Measurements from ENCODE around the gene CHMP2B.
"Not testable (repeated sequence)": the region's sequence is repeated elsewhere in the genome, so short reads cannot be mapped to it uniquely, and the experiment has no call there.

CHMP2B gene

DNA sequence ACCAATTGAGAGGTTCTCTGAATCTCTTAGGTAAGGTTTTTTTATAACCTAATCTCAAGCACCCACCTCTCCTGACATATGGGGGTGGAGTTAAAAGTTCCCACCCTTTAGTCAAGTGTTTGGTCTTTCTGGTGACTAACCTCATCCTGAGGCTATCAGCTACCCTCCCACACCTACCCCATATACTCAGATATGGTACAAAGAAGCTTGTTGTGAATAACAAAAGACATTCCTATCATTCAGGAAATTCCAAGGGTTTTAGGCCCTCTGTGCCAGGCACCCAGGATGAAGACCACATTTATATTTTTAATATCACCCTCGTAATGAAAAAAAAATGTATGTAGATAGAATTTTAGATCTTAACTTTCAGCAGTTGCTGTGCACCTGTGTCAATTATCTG is 9.0 kb downstream of the CHMP2B start:
- DNase-seq, result no peak

DNA sequence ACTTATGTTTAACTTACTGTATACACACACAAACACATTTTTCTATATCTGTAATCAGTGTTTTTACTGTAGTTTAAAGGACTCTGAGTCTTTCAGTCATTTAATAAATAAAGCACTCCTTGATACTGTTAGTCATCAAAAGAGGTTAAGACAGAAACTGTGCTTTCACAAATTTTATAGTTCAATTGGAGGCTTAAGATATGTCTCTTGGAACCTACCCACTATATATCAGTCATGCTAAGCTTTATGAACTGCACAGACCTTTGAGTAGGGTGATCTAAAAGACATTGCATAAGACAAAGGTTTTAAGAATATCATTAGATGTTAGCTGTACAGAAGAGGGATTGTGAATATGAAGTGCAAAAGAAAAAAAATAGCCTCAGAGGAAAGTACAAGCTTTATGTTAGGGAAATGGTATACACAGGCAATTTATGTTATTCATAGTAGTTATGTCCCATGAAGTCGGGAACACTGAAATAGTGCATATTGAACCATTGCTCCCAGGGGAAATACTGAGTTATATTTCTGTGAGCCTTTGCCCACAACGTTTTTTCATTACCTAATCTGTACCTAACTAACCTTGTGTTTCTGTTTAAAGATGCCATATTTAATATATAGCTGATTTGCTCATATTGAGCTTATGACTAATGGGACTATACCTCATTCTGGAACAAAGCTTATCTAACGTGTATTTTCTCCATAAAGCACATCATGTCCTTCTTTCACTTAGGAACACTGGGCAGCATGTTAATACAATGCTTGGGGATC is 19.7 kb downstream of the CHMP2B start:
- no peak for DNase-seq

DNA sequence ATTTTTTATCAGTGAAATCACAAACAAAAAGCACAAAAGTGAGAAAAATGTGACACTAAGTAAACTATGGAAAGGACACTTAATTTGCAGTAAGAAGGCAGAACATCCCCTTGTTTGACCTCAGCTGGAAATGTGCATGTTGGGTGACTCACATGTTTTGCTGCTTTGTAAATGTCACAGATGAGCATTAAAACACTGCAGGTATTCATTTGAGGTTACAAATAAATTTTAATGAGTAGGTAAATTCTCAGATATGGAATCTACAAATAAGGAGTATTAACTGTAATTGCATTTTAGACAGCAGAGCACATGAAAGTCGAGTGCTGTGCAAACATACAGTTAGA is 20.3 kb downstream of the CHMP2B start:
- no peak for DNase-seq

DNA sequence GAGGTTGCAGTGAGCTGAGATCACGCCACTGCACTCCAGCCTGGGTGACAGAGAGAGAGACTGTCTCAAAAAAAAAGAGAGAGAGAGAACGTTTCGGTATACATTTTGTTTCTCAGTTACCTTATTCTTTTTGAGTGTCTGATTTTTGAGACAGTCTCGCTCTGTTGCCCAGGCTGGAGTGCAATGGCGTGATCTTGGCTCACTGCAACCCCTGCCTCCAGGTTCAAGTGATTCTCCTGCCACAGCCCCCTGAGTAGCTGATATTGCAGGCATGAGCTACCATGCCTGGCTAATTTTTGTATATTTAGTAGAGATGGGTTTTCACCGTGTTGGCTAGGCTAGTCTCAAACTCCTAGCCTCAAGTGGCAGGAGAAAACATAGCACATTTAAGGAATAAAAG is 21.1 kb downstream of the CHMP2B start:
- not testable (repeated sequence) for DNase-seq

DNA sequence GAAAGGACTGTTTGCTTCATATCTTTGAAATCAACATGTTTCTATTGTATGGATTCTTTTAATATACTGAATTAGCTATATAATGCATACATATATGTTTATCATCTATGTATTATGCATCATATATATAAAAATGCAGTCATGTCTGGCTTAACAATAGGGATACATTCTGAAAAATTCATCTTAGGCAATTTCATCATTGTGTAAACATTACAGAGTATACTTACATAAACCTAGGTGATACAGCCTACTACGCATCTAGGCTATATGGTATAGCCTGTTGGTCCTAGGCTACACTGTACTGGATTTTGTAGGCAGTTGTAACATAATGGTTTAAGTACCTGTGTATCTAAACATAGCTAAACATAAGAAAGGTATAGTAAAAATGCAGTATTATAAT is 21.7 kb downstream of the CHMP2B start:
- DNase-seq, result no peak

DNA sequence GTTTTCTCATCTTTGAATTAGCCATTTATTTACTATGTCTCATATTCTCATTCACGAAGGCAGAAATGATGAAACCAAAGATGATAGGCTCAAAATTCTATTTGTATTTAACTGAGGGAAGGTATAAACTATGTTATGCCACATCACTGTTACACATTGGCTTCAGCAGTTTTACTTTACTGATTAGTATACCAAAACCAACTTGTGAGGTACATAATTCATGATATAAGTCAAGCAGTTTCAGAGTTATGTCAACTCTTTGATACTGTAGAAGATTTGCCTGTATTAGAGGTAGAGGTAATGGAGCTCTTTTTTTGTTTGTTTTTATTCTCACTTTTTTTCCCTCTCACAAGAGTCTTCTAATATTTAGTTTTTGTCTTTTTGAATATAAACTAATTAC is 22.9 kb downstream of the CHMP2B start:
- DNase-seq, result no peak

DNA sequence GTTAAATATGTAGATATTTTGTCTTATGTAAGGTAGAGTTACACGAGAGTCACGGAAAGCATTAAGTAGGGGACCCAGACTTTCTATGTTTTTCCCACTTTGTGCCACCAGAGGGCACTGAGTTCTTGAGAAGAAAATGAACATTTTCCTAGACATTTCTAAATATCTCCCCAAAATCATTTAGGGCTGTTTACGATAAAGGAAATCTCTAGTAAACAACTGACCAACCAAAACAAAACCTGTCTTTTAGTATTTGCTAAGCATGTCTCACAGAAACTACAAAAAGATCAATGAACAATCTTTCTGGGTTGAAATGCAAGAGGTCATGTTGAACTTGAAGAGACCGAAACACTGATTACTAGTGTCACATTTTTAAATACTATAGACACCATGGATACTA is 33.2 kb downstream of the CHMP2B start:
- no peak for DNase-seq

DNA sequence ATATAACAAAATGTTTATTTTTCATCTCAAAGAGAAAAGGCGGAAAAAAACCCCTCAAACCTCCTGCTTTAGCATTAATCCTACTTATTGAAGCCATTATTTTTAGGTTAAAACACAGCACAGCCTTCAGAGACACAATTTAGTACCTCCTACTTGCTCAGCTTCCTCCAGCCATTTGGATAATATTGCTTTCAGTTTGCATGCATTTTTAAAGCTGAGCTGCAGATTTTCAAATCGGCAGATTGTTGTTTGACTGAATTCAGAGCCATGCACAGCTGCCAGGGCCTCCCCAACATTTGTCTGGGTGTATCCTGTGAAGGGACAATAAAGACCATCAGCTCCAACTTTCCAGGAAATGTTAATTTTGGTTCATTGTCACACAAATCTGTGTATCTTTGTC is 34.8 kb downstream of the CHMP2B start:
- DNase-seq, result no peak

DNA sequence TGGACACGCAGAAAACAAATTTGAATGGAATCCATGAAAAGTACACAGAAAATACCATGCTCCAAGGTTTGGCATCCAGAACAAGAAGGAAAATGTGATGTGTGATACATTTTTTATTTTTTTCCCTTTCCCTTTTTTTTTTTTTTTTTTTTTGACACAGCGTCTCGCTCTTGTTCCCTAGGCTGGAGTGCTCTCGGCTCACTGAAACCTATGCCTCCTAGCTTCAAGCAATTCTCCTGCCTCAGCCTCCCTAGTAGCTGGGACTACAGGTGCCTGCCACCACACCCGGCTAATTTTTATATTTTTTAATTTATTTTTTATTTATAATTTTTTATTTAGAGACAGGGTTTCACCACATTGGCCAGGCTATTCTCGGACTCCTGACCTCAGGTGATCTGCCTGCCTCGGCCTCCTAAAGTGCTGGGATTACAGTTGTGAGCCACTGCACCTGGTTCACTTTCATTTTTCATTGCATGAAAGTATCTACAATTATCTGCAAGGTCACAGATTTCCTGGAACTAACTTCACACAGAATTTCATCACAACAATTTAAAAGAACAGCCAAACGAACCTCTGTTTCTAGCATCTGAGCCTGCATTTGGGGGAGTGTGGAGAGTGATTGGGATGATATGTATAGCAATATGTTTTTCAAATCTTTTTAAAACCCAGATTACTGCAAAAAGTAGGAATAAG is 41.0 kb downstream of the CHMP2B start:
- no peak for DNase-seq

DNA sequence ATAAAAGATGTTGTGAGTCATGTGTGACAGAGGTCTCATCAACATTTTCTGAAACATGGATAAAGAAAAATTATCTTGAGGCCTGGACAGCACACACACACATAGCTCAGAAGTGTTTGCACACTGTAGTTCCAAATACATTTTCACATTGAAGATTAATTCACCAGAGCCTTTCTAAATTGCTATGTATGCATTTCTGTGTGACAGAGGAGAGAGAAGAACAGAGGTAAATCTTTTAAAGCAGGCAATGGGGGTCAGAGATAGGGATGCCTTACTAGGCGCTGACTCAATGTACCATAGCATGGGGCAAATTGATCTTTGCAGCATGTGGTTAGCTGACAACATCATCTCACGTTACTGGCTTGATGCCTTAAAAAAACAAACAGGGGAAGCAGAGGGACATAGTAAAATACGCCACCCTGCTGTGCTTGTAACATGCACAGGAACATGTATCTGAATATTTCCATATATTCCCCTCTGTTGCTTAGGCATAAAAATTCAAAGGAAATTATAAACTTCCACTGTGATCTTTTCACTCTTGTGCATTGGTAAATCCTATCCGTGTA is 41.6 kb downstream of the CHMP2B start:
- DNase-seq, result no peak

DNA sequence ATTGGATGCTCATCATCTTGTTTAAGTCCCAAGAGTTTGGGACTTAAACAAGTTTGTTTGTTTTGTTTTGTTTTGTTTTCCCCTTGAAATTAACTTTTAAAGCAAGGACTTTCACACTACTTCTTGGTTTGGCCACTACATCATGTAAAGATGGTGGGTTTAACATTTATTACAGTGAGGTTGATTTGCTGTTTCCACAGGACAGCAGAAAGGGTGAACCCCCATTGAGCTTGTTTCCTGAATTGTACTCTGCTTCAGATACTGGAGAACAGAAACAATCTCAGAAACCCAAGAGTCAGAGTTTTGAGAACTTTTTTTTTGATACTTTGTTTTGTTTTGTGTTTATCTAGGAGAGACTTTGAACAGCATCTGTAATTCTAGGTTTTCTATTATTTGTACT is 42.6 kb downstream of the CHMP2B start:
- no peak for DNase-seq

DNA sequence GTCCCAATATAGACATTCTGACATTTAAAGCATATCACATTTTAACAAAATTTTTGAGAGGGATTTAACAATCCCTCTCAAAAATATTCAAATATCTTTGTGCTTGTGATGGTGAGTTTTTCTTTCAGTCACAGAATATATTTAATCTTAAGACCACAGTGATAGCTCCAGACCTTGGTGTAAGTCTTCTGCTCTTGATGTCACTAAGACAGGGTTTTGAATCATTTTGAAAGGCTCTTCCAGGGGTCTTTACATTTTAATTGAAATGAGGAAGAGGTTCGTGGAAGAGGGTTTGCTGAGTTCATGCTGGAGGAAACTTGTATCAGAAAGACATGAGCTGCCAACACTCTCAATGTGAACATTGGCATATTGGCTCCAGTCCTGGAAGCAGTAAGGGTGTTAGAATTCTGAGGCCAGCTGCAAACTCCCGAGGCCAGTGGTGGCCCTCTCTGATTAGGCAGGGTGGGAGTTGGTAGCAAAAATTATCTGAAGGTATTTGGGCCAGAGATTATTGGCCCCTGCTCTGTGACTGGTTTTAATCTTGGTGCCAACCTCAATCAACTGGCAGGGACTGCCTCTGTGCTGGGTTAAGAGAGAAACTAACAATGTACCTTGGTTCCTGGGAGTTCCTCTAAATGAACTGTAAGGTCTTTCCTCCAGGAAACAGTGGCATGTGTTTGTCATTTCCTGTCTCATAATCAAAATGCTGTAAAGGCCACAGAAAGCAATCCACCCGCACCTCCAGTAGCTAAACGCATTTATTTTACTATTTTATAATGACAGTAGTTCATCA is 44.0 kb downstream of the CHMP2B start:
- no peak for DNase-seq

DNA sequence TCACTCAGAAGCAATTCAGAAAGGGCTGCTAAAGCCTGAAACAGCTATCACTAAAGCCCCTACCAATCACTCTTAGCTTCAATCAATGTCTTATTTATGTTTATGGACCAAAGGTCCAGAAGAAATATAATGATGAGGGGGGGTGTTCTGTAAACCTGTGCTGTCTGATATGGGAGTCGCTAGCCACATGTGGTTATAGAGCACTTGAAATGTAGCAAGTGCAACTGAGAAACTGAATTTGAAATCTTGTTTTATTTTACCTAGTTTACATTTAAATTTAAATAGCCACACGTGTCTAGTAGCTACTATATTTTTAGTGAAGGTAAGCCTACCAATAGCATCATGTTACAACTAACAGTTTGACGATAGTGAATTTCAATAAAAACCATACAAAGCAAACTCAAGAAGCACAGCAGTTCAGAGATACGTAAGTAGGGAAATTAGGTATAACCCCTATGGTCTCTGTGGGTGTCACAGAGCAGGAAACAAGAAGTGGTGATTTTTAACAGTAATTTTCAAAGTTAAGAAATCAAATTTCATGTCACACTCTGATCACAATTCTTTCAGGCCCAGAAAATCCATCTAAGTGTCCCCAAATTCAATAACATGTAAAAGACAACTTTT is 45.7 kb downstream of the CHMP2B start:
- no peak for DNase-seq

DNA sequence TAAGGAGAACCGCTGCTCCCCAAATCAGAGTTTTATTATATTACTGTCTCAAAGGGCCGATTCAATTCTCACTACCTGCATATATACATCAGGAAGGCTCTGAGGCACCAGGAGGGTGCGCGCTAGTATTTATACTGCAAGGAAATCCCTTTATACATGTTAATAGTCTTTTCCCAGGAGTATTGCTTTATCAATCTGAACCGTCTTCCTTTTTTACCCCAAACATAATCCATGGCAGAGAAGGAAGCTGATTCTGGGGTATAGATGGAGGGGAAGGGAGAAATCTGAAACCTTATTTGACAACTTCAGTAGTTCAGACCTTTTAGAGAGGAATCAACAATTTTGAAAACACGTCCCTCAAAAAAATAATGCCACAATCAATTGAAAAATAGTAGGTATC is 49.4 kb downstream of the CHMP2B start, which contains the start of gene POU1F1:
Gene POU1F1 (minus strand): TSS at position 101 of the 400 bp plus-strand sequence. CDS start 122 bp downstream, outside the sequence.
- DNase-seq, result no peak

DNA sequence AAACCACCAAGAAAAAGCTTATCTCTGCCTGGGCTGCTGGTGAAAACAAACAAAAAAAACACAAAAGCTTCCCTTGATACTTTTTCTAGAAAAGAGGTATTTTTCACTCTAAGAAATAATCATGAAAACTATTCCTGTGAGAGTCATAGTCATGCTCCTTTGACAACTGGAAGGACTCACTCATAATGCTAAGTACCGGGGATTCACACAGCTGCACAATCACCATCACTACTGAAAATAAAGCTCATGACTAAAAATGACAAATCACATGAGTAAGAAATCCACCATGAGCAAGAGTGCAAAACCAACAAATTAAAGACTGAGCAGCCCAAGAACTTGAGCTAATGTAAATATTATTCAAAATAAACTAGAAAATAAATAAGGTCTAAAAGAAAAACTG is 59.9 kb downstream of the CHMP2B start:
- no peak for DNase-seq

DNA sequence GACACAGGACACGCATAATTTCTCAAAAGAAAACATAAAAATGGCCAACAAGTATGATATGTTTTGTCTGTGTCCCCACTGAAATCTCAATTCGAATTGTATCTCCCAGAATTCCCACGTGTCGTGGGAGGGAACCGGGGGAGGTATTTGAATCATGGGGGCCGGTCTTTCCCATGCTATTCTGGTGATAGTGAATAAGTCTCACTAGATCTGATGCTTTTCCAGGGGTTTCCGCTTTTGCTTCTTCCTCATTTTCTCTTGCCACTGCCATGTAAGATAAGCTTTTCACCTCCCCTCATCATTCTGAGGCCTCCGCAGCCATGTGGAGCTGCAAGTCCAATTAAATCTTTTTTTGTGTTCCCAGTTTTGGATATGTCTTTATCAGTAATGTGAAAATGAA is 61.3 kb downstream of the CHMP2B start:
- no peak for DNase-seq

DNA sequence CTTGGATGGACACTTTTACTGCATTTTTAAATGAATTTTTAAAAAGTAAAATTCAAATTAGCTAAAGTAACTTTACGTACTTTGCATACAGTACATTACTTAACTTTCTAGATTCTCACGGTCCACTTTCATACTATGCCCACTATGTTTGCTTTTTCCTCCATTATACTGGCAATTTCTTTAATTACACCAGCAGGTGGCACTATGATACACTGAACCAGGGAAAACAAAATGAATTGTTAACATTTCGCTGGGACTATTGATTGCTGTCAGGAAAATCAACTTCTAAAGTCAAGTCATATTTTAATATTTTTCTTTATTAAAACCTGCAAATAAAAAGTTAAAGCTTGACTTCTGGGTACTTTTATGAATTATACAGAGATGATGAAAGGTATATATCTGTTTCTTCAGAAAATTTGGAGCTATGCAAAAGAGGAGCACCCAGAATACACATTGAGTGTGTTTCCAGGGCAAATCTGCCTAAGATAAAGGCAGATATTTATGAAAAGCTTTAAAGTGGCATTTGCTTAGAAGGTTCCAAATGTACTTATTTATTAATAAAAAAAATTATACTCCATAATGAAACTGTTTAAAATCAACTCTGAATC is 71.1 kb downstream of the CHMP2B start:
- DNase-seq, result peak; percentile 1

DNA sequence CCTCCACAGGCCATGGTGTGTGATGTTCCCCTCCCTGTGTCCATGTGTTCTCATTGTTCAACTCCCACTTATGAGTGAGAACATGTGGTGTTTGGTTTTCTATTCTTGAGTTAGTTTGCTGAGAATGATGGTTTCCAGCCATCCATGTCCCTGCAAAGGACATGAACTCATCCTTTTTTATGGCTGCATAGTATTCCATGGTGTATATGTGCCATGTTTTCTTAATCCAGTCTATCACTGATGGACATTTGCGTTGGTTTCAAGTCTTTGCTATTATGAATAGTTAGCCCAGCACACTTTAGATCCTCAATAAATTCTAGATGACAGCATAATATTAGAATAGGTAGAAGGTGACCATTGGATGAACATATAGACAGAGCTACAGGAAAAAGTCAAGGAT is 77.9 kb downstream of the CHMP2B start:
- not testable (repeated sequence) for DNase-seq

All from NCI-H1436 treated with DMSO at 0.1 percent for 48 hours (cell line).